GM19043 (cell line): ENCODE results near the gene CCRL2.

Experiments
- ATAC-seq: cut with Tn5 transposase; IDR thresholded peaks from one replicate; pipeline ENCODE4 v1.9.1; 2021; ENCODE audit warnings: low read depth; ENCODE audit not compliant: unreplicated experiment

Gene CCRL2, protein sequence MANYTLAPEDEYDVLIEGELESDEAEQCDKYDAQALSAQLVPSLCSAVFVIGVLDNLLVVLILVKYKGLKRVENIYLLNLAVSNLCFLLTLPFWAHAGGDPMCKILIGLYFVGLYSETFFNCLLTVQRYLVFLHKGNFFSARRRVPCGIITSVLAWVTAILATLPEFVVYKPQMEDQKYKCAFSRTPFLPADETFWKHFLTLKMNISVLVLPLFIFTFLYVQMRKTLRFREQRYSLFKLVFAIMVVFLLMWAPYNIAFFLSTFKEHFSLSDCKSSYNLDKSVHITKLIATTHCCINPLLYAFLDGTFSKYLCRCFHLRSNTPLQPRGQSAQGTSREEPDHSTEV

GRCh38 chr3:46406788-46407611 lies at the start of gene CCRL2, which contains the start of gene CCR5AS:
CCRL2 (plus strand) TSS chr3:46407259; CDS start chr3:46408080, 821 bp downstream.
CCR5AS (minus strand) TSS chr3:46407066.
- no peak for ATAC-seq

- ATAC-seq: no peak
Measured at GRCh38 chr3:46358466-46358865, 48.6 kb upstream of the CCRL2 start.

DNA sequence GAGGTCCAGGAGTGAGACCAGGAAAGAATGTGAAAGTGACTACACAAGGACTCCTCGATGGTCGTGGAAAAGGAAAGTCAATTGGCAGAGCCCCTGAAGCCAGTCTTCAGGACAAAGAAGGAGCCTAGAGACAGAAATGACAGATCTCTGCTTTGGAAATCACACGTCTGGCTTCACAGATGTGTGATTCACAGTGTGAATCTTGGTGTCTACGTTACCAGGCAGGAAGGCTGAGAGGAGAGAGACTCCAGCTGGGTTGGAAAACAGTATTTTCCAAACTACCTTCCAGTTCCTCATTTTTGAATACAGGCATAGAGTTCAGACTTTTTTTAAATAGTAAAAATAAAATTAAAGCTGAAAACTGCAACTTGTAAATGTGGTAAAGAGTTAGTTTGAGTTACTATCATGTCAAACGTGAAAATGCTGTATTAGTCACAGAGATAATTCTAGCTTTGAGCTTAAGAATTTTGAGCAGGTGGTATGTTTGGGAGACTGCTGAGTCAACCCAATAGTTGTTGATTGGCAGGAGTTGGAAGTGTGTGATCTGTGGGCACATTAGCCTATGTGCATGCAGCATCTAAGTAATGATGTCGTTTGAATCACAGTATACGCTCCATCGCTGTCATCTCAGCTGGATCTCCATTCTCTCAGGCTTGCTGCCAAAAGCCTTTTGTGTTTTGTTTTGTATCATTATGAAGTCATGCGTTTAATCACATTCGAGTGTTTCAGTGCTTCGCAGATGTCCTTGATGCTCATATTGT lies 47.1 kb upstream of the CCRL2 start:
- ATAC-seq: no peak

DNA sequence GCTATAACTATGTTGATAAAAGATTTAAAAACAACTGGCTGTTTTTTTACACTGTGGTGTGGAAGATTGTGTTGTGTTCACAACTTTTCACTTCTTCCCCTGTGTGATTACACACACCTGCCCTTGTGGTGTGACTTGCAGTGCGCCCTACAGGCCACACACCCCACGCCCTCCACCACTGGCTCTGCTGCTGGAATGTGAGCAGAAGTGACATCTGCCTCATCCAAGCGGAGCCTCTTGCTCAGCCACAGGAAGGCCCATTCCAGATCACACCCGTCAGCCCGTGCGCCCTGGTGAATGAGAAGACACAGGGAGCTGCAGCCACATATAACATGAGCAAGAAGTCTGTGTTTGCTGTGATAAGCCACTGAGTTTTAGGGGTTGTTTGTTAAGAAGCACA lies 46.2 kb upstream of the CCRL2 start:
- no peak for ATAC-seq

DNA sequence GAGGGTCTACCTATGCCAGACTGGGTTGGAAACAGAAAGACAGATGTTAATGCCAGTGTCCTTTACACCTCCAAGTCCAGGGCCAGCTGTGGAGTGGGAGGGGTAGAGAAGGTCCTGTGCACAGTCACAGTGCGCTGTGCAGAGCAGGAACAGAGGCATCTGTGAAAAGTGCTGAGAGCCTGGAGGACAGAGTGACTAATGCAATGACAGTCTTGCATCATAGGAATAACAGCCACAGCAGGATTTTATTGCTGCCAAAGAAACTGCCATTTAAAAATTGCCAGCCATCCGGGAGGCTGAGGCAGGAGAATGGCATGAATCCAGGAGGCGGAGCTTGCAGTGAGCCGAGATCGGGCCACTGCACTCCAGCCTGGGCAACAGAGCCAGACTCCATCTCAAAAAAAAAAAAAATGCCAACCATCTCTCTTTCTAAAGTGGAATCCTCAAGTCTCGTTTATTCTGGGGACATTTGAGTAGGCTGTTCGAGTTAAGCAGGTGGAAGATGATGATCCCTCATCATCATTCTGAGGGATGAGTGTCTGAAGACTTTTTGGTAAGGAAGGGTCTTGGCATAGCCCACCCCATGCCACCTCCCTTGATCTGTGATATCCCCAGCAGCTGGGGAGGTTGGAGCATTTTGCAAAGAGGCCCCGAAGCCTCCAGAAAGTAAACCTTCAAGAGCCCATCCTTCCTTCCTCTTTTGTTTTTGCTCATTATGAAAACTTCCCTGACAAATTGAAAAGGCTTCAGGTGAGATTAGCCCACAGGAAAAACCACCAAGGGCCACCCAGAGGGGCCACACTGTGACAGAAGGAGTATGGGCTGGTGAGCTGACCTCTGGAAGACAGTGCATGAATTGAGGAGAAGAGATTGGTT lies 45.4 kb upstream of the CCRL2 start:
- no peak for ATAC-seq

DNA sequence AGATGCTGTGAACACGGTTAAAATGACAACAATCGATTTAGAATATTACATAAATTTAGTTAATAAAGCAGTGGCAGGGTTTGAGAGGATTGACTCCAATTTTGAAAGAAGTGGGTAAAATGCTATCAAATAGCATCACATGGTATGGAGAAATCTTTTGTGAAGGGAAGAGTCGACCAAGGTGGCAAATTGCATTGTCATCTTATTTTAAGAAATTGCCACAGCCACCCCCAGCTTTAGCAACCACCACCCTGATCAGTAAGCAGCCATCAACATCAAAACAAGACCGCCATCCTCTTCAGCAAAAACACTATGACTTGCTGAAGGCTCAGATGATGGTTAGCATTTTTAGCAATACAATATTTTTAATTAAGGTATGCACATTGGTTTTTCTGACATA lies 42.0 kb upstream of the CCRL2 start:
- no peak for ATAC-seq

DNA sequence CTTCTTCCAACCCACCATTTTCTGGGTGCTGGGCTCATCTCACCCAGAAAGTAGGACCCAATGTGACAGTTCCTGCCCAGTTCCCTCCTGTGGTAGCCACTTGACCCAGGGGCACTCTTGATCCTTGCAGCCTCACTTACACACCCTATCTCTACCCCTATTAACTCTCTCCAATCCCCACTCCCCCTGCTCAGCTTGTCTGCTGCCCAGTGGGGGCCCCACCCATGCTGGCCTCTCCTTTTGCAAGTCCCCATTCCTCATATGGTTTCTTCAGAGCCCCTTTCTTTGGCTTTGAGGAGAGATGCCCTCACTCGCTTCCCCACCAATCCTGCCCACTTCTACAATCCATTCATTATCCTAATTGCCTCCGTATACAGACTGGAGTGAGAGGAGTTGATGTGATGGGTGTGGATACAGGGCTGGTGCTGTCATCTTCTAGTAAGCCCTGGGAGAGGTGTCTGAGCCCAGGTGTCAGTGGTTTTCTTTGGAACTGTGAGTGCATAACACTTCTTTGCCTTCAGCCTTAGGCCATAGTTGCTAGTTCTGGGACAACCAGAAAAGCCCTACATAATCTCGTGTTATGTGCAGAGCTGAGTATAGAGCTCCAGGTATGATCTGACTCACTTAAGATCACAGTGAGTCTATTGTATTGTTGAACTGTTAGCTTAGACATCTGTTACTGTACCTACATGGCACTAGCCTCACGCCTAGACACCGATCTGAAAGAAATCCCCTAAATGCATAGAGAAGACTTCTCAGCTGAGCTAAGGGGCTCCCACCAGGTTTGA lies 41.1 kb upstream of the CCRL2 start:
- ATAC-seq: no peak

DNA sequence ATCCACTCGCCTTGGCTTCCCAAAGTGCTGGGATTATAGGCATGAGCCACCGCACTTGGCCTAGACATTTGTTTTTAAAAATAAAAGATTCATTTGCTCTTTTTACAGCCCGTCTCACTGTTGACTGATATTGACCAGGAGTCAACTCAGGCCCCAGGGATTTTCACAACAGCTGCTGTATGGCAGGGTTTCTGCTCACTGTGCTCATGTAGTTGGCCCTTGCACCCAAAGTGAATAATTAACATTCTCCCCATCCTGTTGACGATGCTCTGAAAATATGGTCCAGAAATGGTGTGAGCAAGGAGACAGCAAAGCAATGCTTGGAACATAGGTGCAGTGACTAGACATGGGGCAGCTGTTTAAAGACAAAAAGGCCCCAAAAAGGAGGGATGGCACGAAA lies 39.2 kb upstream of the CCRL2 start:
- ATAC-seq: no peak

DNA sequence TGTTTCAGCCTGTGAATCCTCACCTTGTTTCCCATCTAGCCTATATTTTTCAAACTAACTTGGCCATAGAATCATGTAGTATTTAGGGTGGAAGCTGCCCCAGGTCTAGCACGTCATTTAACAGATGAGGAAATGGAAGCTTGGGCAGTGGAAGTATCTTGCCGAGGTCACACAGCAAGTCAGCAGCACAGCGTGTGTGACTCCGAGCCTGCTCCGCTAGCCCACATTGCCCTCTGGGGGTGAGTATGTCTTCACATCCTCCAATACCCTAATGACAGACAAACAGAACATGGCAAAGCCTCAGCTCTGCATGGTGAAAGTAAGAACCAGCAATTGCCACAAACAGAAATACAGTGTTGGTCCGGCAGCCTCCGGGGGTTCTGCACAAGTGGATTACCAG lies 38.5 kb upstream of the CCRL2 start:
- ATAC-seq: no peak

- no peak for ATAC-seq
Measured at GRCh38 chr3:46369151-46369550, 37.9 kb upstream of the CCRL2 start.

DNA sequence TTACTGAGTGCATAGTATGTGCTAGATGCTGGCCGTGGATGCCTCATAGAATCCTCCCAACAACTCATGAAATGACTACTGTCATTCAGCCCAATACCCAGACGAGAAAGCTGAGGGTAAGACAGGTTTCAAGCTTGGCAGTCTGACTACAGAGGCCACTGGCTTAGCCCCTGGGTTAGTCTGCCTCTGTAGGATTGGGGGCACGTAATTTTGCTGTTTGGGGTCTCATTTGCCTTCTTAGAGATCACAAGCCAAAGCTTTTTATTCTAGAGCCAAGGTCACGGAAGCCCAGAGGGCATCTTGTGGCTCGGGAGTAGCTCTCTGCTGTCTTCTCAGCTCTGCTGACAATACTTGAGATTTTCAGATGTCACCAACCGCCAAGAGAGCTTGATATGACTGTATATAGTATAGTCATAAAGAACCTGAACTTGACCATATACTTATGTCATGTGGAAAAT lies 37.4 kb upstream of the CCRL2 start:
- ATAC-seq: no peak

DNA sequence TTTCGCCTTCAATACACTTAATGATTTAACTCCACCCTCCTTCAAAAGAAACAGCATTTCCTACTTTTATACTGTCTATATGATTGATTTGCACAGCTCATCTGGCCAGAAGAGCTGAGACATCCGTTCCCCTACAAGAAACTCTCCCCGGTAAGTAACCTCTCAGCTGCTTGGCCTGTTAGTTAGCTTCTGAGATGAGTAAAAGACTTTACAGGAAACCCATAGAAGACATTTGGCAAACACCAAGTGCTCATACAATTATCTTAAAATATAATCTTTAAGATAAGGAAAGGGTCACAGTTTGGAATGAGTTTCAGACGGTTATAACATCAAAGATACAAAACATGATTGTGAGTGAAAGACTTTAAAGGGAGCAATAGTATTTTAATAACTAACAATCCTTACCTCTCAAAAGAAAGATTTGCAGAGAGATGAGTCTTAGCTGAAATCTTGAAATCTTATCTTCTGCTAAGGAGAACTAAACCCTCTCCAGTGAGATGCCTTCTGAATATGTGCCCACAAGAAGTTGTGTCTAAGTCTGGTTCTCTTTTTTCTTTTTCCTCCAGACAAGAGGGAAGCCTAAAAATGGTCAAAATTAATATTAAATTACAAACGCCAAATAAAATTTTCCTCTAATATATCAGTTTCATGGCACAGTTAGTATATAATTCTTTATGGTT lies 36.1 kb upstream of the CCRL2 start, which contains the start of gene CCR5:
TSS of gene CCR5 (plus strand) at position 108 of the 680 bp plus-strand sequence. CDS start 1,957 bp downstream, outside the sequence.
- ATAC-seq: no peak

- ATAC-seq: no peak
Measured at GRCh38 chr3:46371519-46372340, 35.3 kb upstream of the CCRL2 start.

- no peak for ATAC-seq
Measured at GRCh38 chr3:46372492-46373359, 34.3 kb upstream of the CCRL2 start.

DNA sequence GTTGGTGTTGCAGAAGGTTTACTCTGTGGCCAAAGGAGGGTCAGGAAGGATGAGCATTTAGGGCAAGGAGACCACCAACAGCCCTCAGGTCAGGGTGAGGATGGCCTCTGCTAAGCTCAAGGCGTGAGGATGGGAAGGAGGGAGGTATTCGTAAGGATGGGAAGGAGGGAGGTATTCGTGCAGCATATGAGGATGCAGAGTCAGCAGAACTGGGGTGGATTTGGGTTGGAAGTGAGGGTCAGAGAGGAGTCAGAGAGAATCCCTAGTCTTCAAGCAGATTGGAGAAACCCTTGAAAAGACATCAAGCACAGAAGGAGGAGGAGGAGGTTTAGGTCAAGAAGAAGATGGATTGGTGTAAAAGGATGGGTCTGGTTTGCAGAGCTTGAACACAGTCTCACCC lies 32.3 kb upstream of the CCRL2 start:
- no peak for ATAC-seq

GRCh38 chr3:46375218-46375617 lies 31.8 kb upstream of the CCRL2 start:
- no peak for ATAC-seq

DNA sequence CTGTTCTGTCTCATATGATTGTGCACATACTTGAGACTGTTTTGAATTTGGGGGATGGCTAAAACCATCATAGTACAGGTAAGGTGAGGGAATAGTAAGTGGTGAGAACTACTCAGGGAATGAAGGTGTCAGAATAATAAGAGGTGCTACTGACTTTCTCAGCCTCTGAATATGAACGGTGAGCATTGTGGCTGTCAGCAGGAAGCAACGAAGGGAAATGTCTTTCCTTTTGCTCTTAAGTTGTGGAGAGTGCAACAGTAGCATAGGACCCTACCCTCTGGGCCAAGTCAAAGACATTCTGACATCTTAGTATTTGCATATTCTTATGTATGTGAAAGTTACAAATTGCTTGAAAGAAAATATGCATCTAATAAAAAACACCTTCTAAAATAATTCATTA lies 31.2 kb upstream of the CCRL2 start:
- no peak for ATAC-seq
